ENCODE results near the gene RRP8. TPM values are rescaled to one million over a fixed set of nuclear protein-coding genes. Genes with fewer than 3 reads are reported as not detected.

The RRP8 gene
- total and polyA plus RNA-seq, 9 of the 15 experiments (the other 6 are each of a cell fraction or from before 2014, with no cell fraction given) = 5.7 to 47.3 (median 32.6) TPM

DNA sequence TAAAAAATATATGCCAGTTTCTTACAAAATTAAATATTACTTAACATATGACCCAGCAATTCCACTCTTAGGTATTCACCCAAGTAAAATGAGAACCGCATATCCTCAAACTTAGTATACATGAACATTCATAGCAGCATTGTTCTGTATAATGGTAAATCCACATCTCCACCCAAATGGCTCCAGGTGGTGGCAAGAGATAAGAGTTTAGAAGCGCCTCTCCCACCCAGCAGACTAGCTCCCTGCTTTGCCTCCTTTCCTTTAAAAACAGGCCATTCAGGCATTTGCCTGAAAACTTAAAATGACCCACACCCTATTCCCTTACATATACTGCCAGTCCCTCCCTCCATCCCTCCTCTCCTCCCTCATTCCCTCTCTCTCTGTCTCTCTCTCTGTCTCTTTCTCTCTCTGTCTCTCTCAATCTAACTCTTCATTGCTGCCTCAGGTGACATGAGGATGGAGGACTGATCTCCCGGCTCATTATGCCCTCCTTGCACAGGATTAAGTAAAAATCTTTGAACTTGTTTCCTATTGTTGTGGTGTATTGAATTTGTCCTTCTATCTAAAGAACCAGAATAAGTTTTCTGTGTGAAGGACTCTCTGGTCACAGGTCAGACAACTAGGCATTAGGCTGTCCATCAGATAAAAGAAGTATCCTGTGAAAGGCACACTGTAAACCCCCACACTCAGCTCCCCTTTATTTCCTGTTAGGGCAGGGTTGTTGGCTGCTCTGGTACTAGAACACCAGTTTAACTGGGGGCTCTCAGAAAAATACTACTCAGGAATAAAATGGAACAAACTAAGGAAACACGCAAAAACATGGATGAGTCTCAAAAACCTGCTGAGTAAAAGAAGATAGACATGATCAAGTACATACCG lies 48.3 kb downstream of the RRP8 start (continued):
- TF ChIP-seq, protein P1, sequence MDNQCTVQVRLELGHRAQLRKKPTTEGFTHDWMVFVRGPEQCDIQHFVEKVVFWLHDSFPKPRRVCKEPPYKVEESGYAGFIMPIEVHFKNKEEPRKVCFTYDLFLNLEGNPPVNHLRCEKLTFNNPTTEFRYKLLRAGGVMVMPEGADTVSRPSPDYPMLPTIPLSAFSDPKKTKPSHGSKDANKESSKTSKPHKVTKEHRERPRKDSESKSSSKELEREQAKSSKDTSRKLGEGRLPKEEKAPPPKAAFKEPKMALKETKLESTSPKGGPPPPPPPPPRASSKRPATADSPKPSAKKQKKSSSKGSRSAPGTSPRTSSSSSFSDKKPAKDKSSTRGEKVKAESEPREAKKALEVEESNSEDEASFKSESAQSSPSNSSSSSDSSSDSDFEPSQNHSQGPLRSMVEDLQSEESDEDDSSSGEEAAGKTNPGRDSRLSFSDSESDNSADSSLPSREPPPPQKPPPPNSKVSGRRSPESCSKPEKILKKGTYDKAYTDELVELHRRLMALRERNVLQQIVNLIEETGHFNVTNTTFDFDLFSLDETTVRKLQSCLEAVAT (IDR thresholded peaks at IDR 0.05) = peak; percentile 32 to 54; a peak in 1 of 4 replicates
- TF ChIP-seq HDAC2 (IDR thresholded peaks at IDR 0.05) = peak; percentile 68; the same call in 1 of the 2 replicates
- TF ChIP-seq ZKSCAN3 (CRISPR knock-in tag; IDR thresholded peaks at IDR 0.05) = no peak
- TF ChIP-seq, protein P2, sequence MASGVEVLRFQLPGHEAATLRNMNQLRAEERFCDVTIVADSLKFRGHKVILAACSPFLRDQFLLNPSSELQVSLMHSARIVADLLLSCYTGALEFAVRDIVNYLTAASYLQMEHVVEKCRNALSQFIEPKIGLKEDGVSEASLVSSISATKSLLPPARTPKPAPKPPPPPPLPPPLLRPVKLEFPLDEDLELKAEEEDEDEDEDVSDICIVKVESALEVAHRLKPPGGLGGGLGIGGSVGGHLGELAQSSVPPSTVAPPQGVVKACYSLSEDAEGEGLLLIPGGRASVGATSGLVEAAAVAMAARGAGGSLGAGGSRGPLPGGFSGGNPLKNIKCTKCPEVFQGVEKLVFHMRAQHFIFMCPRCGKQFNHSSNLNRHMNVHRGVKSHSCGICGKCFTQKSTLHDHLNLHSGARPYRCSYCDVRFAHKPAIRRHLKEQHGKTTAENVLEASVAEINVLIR (CRISPR knock-in tag; IDR thresholded peaks at IDR 0.05) = no peak
- no peak for TF ChIP-seq RBM34 (IDR thresholded peaks at IDR 0.05; ENCODE audit: borderline replicate concordance, insufficient read depth, low read length)
- no peak for TF ChIP-seq ETS2 (tag; IDR thresholded peaks at IDR 0.05; ENCODE audit: borderline replicate concordance, poor library complexity, severe bottlenecking)
- no peak for TF ChIP-seq ZBTB17 (CRISPR knock-in tag; IDR thresholded peaks at IDR 0.05)
- no peak for TF ChIP-seq HMG20B (CRISPR knock-in tag; IDR thresholded peaks at IDR 0.05)
- TF ChIP-seq, protein P3, sequence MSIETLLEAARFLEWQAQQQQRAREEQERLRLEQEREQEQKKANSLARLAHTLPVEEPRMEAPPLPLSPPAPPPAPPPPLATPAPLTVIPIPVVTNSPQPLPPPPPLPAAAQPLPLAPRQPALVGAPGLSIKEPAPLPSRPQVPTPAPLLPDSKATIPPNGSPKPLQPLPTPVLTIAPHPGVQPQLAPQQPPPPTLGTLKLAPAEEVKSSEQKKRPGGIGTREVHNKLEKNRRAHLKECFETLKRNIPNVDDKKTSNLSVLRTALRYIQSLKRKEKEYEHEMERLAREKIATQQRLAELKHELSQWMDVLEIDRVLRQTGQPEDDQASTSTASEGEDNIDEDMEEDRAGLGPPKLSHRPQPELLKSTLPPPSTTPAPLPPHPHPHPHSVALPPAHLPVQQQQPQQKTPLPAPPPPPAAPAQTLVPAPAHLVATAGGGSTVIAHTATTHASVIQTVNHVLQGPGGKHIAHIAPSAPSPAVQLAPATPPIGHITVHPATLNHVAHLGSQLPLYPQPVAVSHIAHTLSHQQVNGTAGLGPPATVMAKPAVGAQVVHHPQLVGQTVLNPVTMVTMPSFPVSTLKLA (conservative IDR thresholded peaks at IDR 0.05) = peak in 1 of 2 experiments; percentile 21; a peak in 3 of 4 replicates
- TF ChIP-seq MTF1 (CRISPR knock-in tag; IDR thresholded peaks at IDR 0.05; ENCODE audit: borderline replicate concordance) = no peak
- TF ChIP-seq ZFP30 (CRISPR knock-in tag; IDR thresholded peaks at IDR 0.05; ENCODE audit: borderline replicate concordance) = no peak
- no peak for TF ChIP-seq ZFPM2 (CRISPR knock-in tag; IDR thresholded peaks at IDR 0.05)
- no peak for TF ChIP-seq CAMTA2 (CRISPR knock-in tag; conservative IDR thresholded peaks at IDR 0.05)
- TF ChIP-seq RBBP5 (IDR thresholded peaks at IDR 0.05; ENCODE audit: borderline replicate concordance, insufficient read depth, low read length, poor library complexity, severe bottlenecking) = peak; percentile 91
- peak in 1 of 2 experiments; percentile 92; a peak in 2 of 4 replicates for TF ChIP-seq ARNT (IDR thresholded peaks at IDR 0.05)
- TF ChIP-seq BRCA1 (IDR thresholded peaks at IDR 0.05) = no peak
- no peak for TF ChIP-seq BRCA1 (CRISPR knock-in tag; IDR thresholded peaks at IDR 0.05)
- no peak for TF ChIP-seq ZNF197 (CRISPR knock-in tag; IDR thresholded peaks at IDR 0.05; ENCODE audit: low read depth)
- TF ChIP-seq, protein P4, sequence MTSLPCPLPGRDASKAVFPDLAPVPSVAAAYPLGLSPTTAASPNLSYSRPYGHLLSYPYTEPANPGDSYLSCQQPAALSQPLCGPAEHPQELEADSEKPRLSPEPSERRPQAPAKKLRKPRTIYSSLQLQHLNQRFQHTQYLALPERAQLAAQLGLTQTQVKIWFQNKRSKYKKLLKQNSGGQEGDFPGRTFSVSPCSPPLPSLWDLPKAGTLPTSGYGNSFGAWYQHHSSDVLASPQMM (CRISPR knock-in tag; IDR thresholded peaks at IDR 0.05) = no peak
- no peak for TF ChIP-seq STAT5B (CRISPR knock-in tag; IDR thresholded peaks at IDR 0.05)
- TF ChIP-seq CTBP1 (IDR thresholded peaks at IDR 0.05; ENCODE audit: borderline replicate concordance) = peak; percentile 78; the same call in 1 of the 2 replicates
- TF ChIP-seq, protein P5, sequence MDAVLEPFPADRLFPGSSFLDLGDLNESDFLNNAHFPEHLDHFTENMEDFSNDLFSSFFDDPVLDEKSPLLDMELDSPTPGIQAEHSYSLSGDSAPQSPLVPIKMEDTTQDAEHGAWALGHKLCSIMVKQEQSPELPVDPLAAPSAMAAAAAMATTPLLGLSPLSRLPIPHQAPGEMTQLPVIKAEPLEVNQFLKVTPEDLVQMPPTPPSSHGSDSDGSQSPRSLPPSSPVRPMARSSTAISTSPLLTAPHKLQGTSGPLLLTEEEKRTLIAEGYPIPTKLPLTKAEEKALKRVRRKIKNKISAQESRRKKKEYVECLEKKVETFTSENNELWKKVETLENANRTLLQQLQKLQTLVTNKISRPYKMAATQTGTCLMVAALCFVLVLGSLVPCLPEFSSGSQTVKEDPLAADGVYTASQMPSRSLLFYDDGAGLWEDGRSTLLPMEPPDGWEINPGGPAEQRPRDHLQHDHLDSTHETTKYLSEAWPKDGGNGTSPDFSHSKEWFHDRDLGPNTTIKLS (IDR thresholded peaks at IDR 0.05; ENCODE audit: borderline replicate concordance, low read depth) = no peak

Measured in K562 (cell line).